NCI-H2107 treated with DMSO at 0.1 percent for 48 hours (cell line): ENCODE results near the gene GALNT7.
"Not testable (repeated sequence)": the region's sequence is repeated elsewhere in the genome, so short reads cannot be mapped to it uniquely, and the experiment has no call there.

Source experiments
- DNase-seq: peaks from one replicate; lab custom pipeline; 2025; ENCODE audit not compliant: unreplicated experiment; lab: John Stamatoyannopoulos, UW

GALNT7 gene

GRCh38 chr4:173192375-173193162 lies 24.0 kb downstream of the GALNT7 start:
- DNase-seq = peak; percentile 25

- DNase-seq = no peak
Measured at GRCh38 chr4:173194157-173194556, 25.5 kb downstream of the GALNT7 start.

- DNase-seq = no peak
Measured at GRCh38 chr4:173195109-173195508, 26.5 kb downstream of the GALNT7 start.

DNA sequence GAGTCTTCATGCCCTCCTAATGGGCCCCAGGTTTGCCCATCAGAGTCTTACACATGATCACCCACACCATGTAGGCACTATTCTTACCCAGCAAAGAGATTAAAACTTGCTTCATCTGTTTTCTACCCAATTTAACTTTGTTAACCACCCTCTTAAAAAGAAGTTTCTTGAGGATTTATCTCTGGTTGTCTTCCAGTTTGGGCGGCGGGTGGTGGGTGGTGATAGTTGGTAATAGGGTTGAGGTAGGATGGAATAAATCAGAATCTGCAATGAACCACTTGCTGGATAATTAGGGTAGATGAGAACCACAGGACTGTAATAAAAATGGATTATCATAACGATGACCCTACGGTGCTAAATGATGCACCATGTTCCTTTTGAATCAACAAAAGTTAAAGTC lies 30.9 kb downstream of the GALNT7 start:
- DNase-seq = no peak

GRCh38 chr4:173200103-173200884 lies 31.7 kb downstream of the GALNT7 start:
- no peak for DNase-seq

GRCh38 chr4:173202395-173202794 lies 33.8 kb downstream of the GALNT7 start:
- no peak for DNase-seq

DNA sequence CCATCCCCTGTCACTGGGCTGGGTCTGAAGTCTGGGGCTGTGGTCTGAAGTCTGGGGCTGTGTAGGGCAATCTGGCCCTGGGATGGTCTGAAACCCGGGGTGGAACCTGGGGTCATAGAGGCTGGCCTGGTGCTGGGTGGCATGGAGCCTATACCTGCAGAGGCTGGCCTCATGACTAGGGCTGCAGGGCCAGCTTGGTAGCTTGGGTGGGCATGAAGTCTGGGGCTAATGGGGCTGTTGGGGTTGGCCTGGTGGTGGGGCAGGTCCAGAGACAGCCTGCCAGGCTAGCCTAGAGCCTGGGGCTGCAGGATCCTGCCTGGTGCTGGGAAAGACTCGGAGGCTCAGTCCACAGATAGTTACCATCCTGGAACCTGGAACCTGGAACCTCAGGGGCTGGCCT lies 37.0 kb downstream of the GALNT7 start:
- DNase-seq = no peak

GRCh38 chr4:173208420-173208819 lies 39.8 kb downstream of the GALNT7 start:
- no peak for DNase-seq

DNA sequence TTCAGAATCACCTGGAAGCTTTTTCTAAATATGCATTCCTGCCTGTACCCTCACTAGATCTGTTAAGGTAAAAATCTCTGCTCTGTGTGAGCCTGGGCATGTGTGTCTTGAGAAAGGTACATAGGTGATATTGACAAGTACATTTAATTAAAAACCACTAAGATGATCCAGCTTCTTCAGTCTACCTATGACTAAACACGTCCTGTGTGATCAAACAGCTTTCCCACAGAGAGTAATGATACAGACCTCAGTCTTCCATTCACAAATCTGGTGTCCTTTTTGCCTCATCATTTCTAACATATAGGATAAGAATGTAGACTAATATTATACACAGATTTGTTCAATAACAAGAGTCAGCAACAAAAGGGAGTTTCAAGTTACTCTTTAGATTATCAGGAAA lies 42.6 kb downstream of the GALNT7 start:
- no peak for DNase-seq

GRCh38 chr4:173211838-173212237 lies 43.2 kb downstream of the GALNT7 start:
- DNase-seq = peak; percentile 43

DNA sequence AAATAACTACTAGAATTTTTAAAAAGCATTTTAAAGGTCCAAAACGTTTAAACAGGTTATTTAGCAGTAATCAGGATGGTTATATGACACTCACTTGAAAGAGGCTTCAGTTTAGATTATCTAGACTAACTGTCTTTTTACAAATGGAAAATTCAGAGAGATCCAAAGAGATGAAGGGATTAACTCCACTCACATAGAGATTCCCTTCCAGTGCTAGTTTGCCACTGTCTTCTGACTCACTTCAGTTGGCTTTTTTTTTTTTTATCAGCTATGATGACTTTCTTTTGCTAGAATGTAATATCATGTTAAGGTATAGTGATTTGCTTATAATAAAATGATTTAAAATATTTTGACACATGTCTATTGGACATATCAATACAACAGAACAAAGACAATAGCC lies 43.8 kb downstream of the GALNT7 start:
- no peak for DNase-seq

- DNase-seq = no peak
Measured at GRCh38 chr4:173213296-173213695, 44.7 kb downstream of the GALNT7 start.

- DNase-seq = peak; percentile 10
Measured at GRCh38 chr4:173214231-173214630, 45.6 kb downstream of the GALNT7 start.

DNA sequence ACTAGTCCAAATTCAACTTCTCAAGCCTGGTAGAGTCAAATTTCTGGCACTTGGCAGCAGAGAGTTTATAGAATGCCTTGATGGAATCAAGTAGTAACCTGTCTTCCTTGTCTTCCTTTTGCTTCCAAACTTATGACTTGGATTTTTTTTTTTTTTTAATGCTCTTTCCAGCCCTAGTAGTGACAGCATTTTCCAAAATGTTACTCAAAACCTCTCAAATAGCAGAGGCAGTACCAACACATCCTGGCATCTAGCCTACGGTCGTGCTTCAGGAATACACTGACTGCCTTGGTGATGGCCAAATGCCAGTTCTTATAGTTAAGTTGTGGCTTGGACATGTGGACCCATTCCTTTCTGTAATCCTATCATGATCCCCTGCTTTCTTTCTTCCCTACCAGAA lies 46.0 kb downstream of the GALNT7 start:
- no peak for DNase-seq

DNA sequence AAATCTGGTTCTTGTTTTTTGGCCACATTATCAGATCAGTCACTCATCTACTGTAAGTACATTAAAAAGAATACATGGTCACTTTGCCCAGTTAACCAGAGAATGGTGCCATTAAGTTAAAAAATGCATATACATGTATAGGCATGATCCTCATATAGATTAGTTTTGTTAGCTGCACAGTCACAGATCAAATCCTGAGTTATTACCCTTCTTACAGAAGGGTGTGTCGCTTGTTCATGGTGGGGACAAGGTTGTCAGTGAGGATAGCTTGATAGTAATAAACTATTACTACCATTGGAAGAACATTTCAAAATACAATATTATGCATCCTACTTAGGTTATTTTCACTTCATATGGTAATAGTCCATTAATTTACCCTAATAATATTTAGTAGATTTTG lies 48.5 kb downstream of the GALNT7 start:
- DNase-seq = no peak

- no peak for DNase-seq
Measured at GRCh38 chr4:173217727-173218126, 49.1 kb downstream of the GALNT7 start.

DNA sequence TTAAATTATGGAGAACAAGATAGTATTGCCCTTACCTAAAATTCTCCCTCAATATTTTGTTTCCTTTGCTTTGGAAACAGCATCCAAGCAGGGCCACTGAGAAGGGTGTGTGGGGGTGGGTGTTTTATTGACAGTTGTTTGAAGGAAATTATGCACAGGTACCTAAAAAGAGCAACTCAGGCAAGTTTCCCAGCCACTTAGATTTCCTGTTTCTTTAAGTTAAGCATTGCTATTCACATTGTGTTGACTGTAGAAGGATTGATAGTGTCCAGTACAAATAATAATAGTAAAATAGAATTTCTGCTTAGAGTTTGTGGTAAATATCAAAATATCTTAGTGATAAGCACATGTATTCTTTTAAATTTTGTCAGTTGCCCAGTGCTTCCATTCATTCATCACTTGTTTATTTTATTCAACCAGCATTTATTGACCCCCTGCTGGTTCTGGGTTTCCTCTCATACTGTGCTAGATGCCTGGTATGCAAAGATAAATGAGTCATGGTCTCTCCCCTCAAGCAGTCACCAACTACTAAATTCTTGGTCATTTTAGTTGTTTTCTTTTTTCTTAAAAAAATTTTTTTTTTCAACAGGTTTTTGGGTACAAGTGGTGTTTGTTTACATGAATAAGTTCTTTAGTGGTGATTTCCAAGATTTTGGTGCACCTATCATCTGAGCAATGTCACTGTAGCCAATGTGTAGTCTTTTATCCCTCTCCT lies 50.0 kb downstream of the GALNT7 start:
- DNase-seq = no peak

DNA sequence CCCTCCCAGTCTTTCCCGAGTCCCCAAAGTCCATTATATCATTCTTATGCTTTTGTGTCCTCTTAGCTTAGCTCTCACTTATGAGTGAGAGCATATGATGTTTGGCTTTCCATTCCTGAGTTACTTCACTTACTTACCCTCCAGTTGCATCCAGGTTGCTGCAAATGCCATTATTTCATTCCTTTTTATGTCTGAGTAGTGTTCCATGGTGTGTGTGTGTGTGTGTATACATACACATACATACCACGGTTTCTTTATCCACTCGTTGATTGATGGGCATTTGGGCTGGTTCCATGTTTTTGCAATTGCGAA lies 50.5 kb downstream of the GALNT7 start:
- DNase-seq = not testable (repeated sequence)

DNA sequence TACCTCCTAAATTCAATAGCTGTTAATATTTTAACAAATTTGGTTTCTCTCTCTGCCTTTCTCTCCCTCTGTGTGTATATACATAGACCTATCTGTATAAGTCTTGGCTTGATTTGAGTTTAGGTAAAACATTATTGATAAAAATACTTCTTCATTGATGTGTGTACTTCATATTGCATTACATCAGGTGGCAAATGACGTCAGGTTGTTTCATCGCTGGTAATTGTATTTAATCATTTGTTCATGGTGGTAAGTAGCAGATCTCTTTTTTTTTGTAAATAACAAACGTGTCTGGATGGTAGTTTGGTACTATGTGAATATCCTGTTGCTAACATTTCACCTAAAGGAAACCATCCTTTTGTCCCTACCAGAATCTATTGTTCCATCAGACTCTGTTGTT lies 55.1 kb downstream of the GALNT7 start:
- no peak for DNase-seq

DNA sequence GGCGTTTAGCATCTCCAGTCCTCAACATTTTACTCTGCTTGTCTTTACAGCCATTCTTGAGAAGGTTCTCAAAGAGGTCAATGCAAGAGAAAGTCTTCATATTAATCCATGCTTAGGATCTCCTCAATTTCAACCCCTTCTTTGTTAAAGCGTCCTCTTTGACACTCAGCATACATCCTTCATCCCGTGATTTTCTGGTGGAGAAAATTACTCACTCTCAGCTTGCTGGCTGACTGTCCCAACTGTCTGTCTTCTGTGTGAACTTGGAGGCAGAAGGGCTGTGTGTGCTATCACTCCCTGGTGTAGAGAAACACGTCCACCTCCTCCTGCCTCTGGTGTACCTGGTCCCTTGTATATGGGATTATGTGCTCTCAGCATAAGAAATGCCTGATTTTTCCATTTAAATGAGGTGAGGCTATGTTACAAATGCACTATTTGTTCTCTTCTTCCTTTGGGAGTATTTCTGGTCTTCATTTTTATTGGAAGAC lies 57.8 kb downstream of the GALNT7 start:
- DNase-seq = no peak

DNA sequence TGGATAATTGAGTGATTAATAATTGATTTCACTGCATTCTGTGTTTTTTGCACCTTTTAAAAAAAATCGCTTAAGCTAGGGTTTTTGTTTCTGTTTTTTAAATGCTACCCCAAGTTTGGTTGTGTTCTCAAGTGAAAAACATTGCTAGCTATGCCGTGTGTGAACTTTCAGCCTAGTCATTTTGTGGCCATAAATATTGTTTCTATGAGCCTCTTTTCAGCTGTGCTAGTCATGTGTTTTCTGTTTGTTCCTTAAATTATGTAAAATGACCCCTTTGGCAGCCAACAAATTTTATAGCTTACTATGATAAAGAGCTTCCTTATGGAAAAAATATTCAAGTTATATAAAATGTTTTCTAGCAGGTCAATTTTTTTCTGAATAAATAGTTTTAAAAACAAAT lies 59.1 kb downstream of the GALNT7 start:
- no peak for DNase-seq

- DNase-seq = no peak
Measured at GRCh38 chr4:173230062-173230461, 61.5 kb downstream of the GALNT7 start.
